GM18873 (cell line): ENCODE data around the gene CYP2E1.
"Not testable (repeated sequence)": the region's sequence is repeated elsewhere in the genome, so short reads cannot be mapped to it uniquely, and the experiment has no call there.

Experiments used
- ATAC-seq: cut with Tn5 transposase; IDR thresholded peaks from one replicate; pipeline ENCODE4 v1.9.1; 2021; ENCODE audit warnings: mild to moderate bottlenecking, moderate library complexity, moderate number of reproducible peaks; ENCODE audit not compliant: unreplicated experiment, low FRiP score

The CYP2E1 gene

DNA sequence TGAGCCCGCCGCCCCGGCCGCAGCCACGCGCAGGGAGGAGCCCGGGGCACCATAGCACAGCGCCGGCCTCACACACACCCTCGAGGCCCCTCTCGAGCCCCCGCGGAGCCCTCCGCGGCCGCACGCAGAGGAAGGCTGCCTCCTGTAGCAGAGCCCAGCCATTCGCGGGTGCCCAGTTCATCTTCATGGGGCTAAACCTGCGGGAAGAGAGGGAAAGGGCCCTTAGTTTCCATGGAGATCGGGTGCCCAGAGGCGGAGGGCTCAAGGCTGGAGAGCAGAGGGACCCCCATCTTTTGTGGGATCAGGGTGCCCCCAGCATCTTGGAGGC, 41.1 kb downstream of the CYP2E1 start:
- ATAC-seq: no peak

DNA sequence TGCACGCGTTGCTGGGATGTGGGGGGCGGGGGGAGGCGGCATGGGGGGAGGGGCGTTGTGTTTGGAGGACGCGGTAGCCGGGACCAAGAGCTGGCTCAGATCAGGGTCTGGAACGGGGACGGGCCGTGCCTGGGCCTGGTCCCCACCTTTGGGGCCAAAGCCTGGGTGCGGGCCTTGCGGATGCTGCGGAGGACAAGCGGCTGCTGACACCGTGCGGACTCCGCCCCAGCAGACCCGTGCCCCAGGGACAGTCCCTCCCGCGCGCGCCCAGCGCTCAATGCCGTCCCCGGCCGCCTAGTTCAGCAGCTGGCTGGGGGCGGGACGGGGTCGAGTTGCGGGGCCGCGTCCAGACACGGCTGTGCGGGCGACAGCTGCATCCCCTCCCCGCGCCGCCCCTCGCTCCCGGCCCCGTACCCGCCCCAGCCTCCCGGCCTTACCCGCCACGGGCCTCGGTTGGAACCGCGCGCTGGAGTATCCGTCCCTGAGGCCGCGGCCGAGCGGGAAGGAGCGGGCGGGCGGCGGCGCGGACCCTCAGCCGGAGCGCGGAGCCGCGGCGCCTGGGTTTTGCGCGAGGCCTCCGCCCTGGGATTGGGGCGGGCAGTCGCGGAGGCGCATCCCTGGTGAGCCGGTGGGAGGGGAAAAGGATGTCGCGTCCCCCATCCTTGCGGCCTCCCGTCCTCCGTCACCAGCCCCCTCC, 41.8 kb downstream of the CYP2E1 start:
- ATAC-seq: not testable (repeated sequence)

DNA sequence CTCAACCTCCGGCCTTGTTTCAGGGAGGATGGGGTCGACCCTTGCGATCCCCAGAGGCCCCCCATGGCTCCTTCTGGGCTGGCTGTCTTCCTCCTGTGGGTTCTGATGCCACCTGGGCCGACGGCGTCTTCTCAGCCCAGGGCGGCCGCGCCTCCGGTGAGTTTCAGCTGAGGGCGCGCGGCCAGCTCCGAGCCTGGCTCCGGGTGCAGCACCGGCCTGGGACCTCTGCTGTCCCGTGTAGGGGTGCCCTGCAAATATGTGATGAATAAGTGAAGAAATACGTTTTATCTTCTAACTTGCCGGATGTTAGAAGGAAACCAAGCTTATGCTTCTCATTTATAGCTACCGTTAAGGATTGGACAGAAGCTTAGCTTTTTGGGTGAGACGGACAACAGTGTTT, 42.6 kb downstream of the CYP2E1 start:
- not testable (repeated sequence) for ATAC-seq

DNA sequence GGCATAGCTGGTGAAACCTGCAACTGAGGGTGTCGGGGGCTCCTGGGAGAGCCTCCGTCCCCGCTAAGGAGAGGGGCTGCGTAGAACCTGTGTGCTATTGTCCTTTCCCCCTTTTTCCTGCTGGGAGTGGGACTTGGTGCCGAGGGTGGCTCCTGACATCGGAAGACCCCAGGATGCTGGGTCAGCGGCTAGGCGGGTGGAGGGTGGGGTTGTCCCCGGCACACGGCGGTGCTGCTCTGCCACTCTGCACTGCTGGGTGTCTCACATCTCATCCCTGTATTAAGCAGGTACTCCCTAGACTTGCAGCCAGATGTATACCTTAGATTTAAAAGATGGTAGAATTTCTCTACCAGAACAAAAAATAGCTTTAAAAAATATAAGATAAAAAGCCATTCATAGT, 44.9 kb downstream of the CYP2E1 start:
- ATAC-seq: not testable (repeated sequence)

DNA sequence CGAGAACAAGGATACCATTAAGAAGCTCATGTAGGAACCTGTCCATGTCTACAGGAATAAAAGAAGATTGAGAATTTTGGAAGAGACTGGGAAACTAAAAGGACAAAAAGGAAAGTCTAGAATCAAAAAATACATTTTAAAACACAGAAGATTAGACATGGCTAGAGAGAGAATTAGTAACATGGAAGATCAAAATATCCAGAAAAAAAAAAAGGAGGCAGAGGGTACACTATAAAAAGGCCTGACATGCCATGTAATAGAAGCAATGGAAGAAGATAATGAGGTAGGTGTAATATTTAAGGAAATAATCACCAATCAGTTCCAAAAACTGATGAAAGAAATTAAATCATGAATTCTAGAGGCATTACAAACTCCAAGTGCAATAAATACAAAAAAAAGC, 46.3 kb downstream of the CYP2E1 start:
- ATAC-seq: not testable (repeated sequence)

DNA sequence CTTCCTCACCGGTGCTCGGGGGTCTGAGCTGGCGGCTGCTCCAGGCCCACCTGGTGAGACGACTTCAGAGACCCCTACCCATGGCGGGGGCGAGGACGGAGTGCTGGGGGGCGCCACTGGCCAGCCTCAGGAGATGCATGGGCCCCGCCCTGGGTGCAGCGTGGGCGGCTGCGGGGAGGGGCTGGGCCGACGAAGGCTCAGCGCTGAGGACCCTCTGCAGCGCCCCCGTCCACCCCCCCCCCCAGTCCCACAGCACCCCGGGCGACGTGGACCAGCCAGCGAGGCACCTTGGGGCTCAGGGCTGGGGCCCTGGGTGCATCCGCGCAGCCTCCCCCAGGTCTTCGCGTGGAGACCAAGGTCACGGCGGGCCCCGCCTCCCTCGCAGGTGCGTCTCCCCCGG, 49.9 kb downstream of the CYP2E1 start:
- ATAC-seq: not testable (repeated sequence)
